Neutrophil (primary cell): ENCODE data around the gene XRCC4.
"Not testable (repeated sequence)": the region's sequence is repeated elsewhere in the genome, so short reads cannot be mapped to it uniquely, and the experiment has no call there.

Experiments
- H3K27ac ChIP-seq: fragments of 200-600 bp; sonication (generic); 2 replicates; pipeline ENCODE4 v1.5.1; 2016; ENCODE audit warnings: mild to moderate bottlenecking, moderate library complexity
- H3K27me3 ChIP-seq: fragments of 200-600 bp; sonication (generic); 2 replicates; pipeline ENCODE4 v1.6.0; 2016; ENCODE audit warnings: mild to moderate bottlenecking
- H3K36me3 ChIP-seq: fragments of 200-600 bp; sonication (generic); 2 replicates; pipeline ENCODE4 v1.5.1; 2017
- H3K4me1 ChIP-seq, 2 experiments: fragments of 200-600 bp in 1 of 2; sonication (generic) in 1 of 2; 1 replicate in 1 of 2; 2 replicates in 1 of 2; pipeline versions ENCODE4 v1.5.1 to v1.6.1; 2013 to 2016; ENCODE audit warnings: low read depth in 1 of 2, low read length in 1 of 2, mild to moderate bottlenecking in 1 of 2, moderate library complexity in 1 of 2; ENCODE audit not compliant: control insufficient read depth in 1 of 2, insufficient read depth in 1 of 2
- H3K4me3 ChIP-seq, 2 experiments: fragments of 200-600 bp in 1 of 2; sonication (generic) in 1 of 2; 1 replicate in 1 of 2; 2 replicates in 1 of 2; pipeline ENCODE4 v1.5.1; 2013 to 2016; ENCODE audit warnings: low read depth in 1 of 2, low read length in 1 of 2, mild to moderate bottlenecking in 1 of 2, moderate library complexity in 1 of 2
- H3K9me3 ChIP-seq: fragments of 200-600 bp; sonication (generic); 2 replicates; pipeline ENCODE4 v1.5.1; 2016
- TF ChIP-seq, protein P1 (sequence below): fragments of 200-600 bp; sonication (generic); IDR thresholded peaks from 2 replicates; pipeline ENCODE4 v1.5.1; 2016; ENCODE audit warnings: antibody characterized with exemption

XRCC4 gene

DNA sequence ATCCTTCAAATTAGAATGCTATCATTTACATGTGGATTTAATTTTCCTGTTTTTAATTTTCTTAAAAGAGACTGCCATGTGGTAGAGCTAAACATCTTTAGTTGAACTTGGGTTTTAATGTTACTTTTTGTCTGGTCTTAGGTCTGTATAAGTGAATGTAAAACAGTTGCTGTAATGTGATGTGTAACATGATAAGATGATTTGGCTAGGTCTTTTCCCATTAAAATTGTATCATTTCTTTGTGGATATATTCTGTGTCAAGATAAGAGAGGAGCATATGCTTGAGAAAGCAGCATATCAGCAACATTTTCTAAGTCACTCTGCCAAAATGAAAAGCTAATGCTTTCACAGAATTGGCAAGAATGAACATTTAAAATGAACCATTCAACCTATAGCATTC lies 18.6 kb upstream of the XRCC4 start:
- peaks cover 44% of the 10 kb centered on the region for H3K36me3 ChIP-seq
- no peak overlapping the region for H3K4me3 ChIP-seq
- no peak overlapping the region for H3K27ac ChIP-seq
- TF ChIP-seq, protein P1, sequence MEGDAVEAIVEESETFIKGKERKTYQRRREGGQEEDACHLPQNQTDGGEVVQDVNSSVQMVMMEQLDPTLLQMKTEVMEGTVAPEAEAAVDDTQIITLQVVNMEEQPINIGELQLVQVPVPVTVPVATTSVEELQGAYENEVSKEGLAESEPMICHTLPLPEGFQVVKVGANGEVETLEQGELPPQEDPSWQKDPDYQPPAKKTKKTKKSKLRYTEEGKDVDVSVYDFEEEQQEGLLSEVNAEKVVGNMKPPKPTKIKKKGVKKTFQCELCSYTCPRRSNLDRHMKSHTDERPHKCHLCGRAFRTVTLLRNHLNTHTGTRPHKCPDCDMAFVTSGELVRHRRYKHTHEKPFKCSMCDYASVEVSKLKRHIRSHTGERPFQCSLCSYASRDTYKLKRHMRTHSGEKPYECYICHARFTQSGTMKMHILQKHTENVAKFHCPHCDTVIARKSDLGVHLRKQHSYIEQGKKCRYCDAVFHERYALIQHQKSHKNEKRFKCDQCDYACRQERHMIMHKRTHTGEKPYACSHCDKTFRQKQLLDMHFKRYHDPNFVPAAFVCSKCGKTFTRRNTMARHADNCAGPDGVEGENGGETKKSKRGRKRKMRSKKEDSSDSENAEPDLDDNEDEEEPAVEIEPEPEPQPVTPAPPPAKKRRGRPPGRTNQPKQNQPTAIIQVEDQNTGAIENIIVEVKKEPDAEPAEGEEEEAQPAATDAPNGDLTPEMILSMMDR: no peak
- H3K9me3 ChIP-seq: no peaks in the 10 kb centered on the region
- no peaks in the 10 kb centered on the region for H3K27me3 ChIP-seq
- H3K4me1 ChIP-seq: no peaks in the 10 kb centered on the region

DNA sequence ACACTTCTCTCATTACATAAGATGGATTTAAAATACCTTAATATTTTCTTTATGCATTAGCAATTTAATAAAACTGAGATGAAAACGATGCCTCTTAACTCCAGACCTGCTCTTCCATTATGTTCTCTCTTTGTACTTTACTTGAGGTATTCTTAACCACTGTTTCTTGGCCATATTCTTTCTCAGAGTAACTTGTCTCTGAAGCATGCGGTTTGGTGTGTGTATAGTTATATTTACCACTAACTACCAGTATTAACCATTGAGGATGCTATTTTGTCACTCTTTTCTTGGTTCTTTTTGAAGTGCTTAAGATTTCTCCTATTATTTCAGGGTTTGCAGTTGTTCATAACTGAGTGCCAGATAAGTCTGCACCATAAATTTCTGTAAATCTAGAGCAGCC lies 18.0 kb upstream of the XRCC4 start:
- Histone ChIP-seq H3K27ac (no peak overlapping the region), H3K36me3 (peaks cover 41% of the 10 kb centered on the region), H3K27me3 (no peaks in the 10 kb centered on the region), H3K9me3 (no peaks in the 10 kb centered on the region), H3K4me3 (no peak overlapping the region), H3K4me1 (no peaks in the 10 kb centered on the region)
- TF ChIP-seq, protein P1: no peak

DNA sequence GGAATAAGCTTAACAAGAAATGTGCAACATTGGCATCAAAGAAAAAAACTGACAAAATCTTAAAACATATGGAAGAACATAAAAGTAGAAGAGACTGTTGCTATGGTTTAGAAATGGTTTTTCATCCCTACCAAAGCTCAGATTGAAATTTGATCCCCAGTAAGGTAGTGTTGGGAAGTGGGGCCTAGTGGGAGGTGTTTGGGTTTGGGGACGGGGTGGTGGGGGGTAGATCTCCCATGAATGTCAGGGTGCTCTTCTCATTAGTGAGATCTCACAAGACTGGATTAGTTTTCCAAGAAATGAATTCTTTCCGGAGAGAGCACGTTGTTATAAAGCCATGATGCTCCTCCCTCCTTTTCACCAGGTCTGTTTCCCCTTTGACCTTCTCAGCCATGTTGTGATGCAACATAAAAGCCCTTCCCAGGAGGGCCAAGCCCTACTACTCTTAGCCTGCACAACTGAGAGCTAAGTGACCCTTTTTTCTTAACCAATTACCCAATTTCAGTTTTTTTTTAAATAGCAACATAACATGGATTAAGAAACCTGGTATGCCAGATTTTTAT lies 10.7 kb upstream of the XRCC4 start:
- TF ChIP-seq, protein P1: no peak
- no peaks in the 10 kb centered on the region for H3K9me3 ChIP-seq
- no peak overlapping the region for H3K27ac ChIP-seq
- H3K36me3 ChIP-seq: peaks cover 6% of the 10 kb centered on the region
- no peaks in the 10 kb centered on the region for H3K27me3 ChIP-seq
- H3K4me3 ChIP-seq: no peak overlapping the region
- no peaks in the 10 kb centered on the region for H3K4me1 ChIP-seq

DNA sequence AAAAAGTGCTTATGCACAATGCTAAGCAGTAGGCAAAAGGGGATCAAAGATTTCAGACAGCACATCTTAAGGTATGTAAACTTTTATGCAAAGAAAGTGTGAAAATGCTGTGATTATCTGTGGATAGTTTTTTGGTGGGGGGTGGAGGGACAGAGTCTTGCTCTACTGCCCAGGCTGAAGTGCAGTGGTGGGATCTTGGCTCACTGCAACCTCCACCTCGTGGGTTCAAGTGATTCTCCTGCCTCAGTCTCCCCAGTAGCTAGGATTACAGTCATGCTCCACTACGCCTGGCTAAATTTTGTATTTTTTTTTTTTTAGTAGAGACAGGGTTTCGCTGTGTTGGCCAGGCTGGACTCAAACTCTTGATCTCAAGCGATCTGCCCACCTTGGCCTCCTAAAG lies 10.0 kb upstream of the XRCC4 start:
- not testable (repeated sequence) for H3K27ac ChIP-seq, H3K4me3 ChIP-seq, H3K36me3 ChIP-seq

DNA sequence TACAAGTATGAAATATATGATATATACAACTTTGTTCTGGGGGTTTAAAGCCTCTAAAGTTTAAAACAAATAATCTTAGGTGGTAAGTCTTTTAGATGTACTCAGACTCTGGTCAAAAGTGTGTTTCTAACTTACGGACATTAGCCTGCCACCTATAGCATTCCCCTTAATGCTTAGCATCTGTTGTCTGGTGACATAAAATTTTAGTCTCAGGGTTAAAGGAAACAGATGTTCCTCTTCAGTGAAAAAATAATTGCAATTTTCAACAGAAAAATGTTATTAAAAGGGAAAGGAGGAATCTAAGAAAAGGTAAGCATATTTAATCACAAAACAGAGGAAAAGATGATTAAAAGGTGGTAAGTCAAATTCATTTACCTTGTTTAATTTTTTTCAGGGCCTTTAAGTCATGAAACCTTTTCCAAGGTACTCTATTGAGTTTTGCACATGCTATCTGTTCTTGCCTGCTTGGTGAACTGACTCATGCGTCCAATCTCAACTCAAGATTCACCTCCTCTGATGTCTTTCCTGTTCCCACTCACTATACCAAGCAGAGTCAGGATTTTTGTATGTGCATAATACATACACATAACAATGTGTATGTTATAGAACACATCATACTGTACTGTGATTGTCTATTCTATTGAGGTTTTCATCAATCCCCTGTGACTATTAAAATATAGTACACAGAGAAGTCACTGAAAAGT lies 8.1 kb upstream of the XRCC4 start:
- TF ChIP-seq, protein P1: no peak
- no peaks in the 10 kb centered on the region for H3K27me3 ChIP-seq
- no peak overlapping the region for H3K4me3 ChIP-seq
- no peaks in the 10 kb centered on the region for H3K4me1 ChIP-seq
- H3K36me3 ChIP-seq: peaks cover 4% of the 10 kb centered on the region
- H3K9me3 ChIP-seq: no peaks in the 10 kb centered on the region
- H3K27ac ChIP-seq: no peak overlapping the region

More for the DNA sequence above, 10.0 kb upstream of the XRCC4 start:
- H3K27me3 ChIP-seq, H3K4me1 ChIP-seq, H3K9me3 ChIP-seq: not testable (repeated sequence)

DNA sequence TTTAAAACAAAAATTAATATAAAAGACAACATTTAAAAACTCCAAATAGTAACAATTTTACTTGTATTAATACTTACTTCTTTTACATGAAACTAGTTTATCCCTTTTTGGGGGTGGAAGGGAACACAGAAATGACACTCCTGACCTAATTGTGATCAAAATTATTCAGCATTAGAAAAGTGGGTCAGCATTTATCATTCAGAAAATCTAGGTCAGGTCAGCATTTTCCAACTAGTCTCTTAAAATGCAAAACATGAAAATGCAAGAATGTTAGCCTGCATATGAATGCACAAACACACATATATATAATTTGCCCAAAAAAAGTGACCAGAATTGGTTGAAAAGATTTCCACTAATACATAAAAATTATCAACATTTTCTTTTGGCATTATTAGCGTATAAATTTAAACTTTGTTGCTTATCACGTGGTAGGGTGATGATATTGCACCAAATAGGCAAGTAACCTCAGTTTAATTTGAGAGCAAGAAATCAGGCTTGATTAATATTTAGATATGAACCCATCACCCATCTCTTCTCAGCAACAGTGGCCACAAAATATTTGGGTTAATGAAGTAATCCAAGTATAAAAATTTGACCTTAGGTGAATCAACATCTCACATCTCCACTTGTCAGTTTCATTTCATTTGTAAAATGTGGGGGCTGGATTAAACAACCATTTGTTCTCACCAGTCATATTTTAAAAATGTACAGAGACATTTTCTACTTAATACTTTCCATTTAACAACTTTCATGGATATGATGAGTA lies 5.9 kb upstream of the XRCC4 start:
- TF ChIP-seq, protein P1: no peak

More for the DNA sequence above, 5.9 kb upstream of the XRCC4 start:
- H3K27ac ChIP-seq: no peak overlapping the region
- no peaks in the 10 kb centered on the region for H3K9me3 ChIP-seq
- peaks cover 5 to 8% of the 10 kb centered on the region in 2 experiments for H3K4me1 ChIP-seq
- H3K4me3 ChIP-seq: no peak overlapping the region
- no peaks in the 10 kb centered on the region for H3K27me3 ChIP-seq
- H3K36me3 ChIP-seq: no peaks in the 10 kb centered on the region
